Activated CD8-positive, alpha-beta T cell treated with anti-CD3 and anti-CD28 coated beads for 36 hours (primary cell): ENCODE data around the gene SNX14. TPM values are rescaled to one million over a fixed set of nuclear protein-coding genes. Genes with fewer than 3 reads are reported as not detected.

Experiments
- ATAC-seq: fragments of 200-7000 bp; cut with Tn5 transposase; one replicate; pipeline ENCODE4 v1.10.0; 2021; ENCODE audit warnings: mild to moderate bottlenecking, moderate library complexity
- CTCF ChIA-PET: fragments of 350-600 bp; sonication (Branson Sonifier 250); formaldehyde crosslinking; loops from one replicate; lab custom pipeline; 2021; ENCODE audit warnings: antibody characterized with exemption; lab: Charles Lee
- POLR2A ChIA-PET: fragments of 350-600 bp; sonication (Branson Sonifier 250); formaldehyde crosslinking; loops from one replicate; lab custom pipeline; 2021; ENCODE audit warnings: antibody characterized with exemption; lab: Charles Lee
- DNase-seq: peaks from one replicate; pipeline ENCODE4 v3.0.0-alpha.2; 2020
- H3K27ac Mint-ChIP-seq: one replicate; pipeline ENCODE4 v1.8.0; 2021; ENCODE audit warnings: mild to moderate bottlenecking, mixed read lengths
- H3K27me3 Mint-ChIP-seq: one replicate; pipeline ENCODE4 v1.8.0; 2021; ENCODE audit warnings: mixed read lengths
- H3K36me3 Mint-ChIP-seq: one replicate; pipeline ENCODE4 v1.8.0; 2021; ENCODE audit warnings: low read depth, mixed read lengths
- H3K4me1 Mint-ChIP-seq: one replicate; pipeline ENCODE4 v1.8.0; 2021; ENCODE audit warnings: low read depth, mixed read lengths
- H3K4me3 Mint-ChIP-seq: one replicate; pipeline ENCODE4 v1.8.0; 2021; ENCODE audit warnings: mild to moderate bottlenecking, moderate library complexity, mixed read lengths
- H3K9me3 Mint-ChIP-seq: one replicate; pipeline ENCODE4 v1.8.0; 2021; ENCODE audit warnings: mixed read lengths
- intact Hi-C: fragments of 100-400 bp; cut with micrococcal nuclease; formaldehyde crosslinking; loops from one replicate; pipeline ENCODE4 v1.10.0; 2022
- total RNA-seq, 2 experiments: library from RNA; stranded (reverse); gene quantifications; one replicate each; pipeline ENCODE4 v1.2.3, GENCODE V29; 2021
- TF ChIP-seq, protein P1 (sequence below): fragments of 200-600 bp; IDR thresholded peaks from one replicate; pipeline ENCODE4 v1.8.0; 2022; ENCODE audit warnings: antibody characterized with exemption, mild to moderate bottlenecking

Gene SNX14
- total RNA-seq, 2 experiments from 2014 or later, result 53.9 to 54.1 TPM

GRCh38 chr6:85496009-85496579, 97.6 kb downstream of the SNX14 start:
- CTCF ChIA-PET, result interaction anchor here (1.1 to 6.2 kb wide), 5 partner anchors 12 to 141 kb away, joined by 3 to 59 read pairs (median 24); no protein-coding TSS in a partner anchor
- peaks cover 21% of the 10 kb centered on the region for H3K4me1 Mint-ChIP-seq
- H3K4me3 Mint-ChIP-seq, result no peak overlapping the region
- ATAC-seq, result peak; percentile 35
- H3K27me3 Mint-ChIP-seq, result no peaks in the 10 kb centered on the region
- H3K36me3 Mint-ChIP-seq, result peaks cover 21% of the 10 kb centered on the region
- POLR2A ChIA-PET, result interaction anchor here (1.8 kb wide), 1 partner anchor 46 kb away, joined by 5 read pairs; the partner anchor contains the start of gene NT5E
- TF ChIP-seq, protein P1, sequence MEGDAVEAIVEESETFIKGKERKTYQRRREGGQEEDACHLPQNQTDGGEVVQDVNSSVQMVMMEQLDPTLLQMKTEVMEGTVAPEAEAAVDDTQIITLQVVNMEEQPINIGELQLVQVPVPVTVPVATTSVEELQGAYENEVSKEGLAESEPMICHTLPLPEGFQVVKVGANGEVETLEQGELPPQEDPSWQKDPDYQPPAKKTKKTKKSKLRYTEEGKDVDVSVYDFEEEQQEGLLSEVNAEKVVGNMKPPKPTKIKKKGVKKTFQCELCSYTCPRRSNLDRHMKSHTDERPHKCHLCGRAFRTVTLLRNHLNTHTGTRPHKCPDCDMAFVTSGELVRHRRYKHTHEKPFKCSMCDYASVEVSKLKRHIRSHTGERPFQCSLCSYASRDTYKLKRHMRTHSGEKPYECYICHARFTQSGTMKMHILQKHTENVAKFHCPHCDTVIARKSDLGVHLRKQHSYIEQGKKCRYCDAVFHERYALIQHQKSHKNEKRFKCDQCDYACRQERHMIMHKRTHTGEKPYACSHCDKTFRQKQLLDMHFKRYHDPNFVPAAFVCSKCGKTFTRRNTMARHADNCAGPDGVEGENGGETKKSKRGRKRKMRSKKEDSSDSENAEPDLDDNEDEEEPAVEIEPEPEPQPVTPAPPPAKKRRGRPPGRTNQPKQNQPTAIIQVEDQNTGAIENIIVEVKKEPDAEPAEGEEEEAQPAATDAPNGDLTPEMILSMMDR, result no peak
- intact Hi-C loops, result no loop called here
- peak overlapping the region; percentile 74 for H3K27ac Mint-ChIP-seq
- DNase-seq, result no peak
- peaks cover 18% of the 10 kb centered on the region for H3K9me3 Mint-ChIP-seq

DNA sequence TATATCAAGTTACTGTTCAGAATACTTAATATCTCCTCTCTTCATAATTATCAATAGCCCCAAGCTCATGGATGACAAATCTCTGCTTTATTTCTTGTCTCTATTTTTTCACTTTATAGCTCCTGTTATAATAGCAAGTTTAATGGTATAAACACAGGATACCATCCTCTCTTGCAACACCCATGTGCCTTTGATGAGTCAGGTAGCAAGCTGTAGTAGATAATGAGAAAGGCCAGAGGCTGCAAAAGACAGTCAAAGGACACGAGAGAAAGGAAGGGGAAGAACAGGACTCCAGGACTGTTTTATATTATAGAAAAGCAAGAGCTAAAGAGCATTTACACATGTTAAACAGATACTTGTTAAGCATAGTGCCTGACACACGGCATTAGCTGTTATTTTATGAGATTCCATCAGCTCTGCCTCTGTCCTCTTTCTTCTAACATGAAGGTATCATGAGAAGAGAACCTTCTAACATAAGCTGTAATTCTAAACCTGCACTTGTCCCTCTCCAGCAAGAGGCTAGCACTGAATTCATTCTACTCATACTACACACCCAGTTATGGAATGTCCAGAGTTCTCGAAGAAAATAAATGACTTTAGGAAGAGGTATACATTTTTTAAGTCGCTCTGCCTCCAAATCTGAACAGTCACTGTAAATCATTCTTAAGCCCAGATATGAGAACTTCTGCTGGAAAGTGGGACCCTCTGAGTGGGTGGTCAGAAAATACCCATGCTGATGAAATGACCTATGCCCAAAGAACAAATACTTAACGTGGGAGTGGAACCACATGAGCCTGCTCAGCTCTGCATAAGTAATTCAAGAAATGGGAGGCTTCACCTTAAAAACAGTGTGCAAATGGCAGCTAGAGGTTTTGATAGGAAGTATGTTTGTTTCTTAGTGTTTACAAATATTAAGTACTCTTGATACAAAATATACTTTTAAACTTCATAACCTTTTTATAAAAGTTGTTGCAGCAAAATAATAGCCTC, 98.8 kb downstream of the SNX14 start:
- peaks cover 20% of the 10 kb centered on the region for H3K4me1 Mint-ChIP-seq
- H3K9me3 Mint-ChIP-seq, result peaks cover 18% of the 10 kb centered on the region
- ChIA-PET CTCF (interaction anchor here (0.8 to 6.2 kb wide), 5 partner anchors 9 to 171 kb away, joined by 3 to 59 read pairs (median 12); no protein-coding TSS in a partner anchor), POLR2A (interaction anchor here (0.7 kb wide), 1 partner anchor 145 kb away, joined by 3 read pairs; no protein-coding TSS in a partner anchor)
- H3K4me3 Mint-ChIP-seq, result no peak overlapping the region
- no peak overlapping the region for H3K27ac Mint-ChIP-seq
- no peak for DNase-seq
- H3K27me3 Mint-ChIP-seq, result no peaks in the 10 kb centered on the region
- ATAC-seq, result no peak
- peaks cover 23% of the 10 kb centered on the region for H3K36me3 Mint-ChIP-seq
- TF ChIP-seq, protein P1, result no peak
- intact Hi-C loops, result no loop called here

GRCh38 chr6:85493389-85493788, 100.3 kb downstream of the SNX14 start:
- DNase-seq (no peak), ATAC-seq (no peak)
- ChIA-PET CTCF (interaction anchor here (1.4 to 6.2 kb wide), 4 partner anchors 10 to 169 kb away, joined by 4 to 59 read pairs (median 16); no protein-coding TSS in a partner anchor), POLR2A (interaction anchor here (0.8 kb wide), 1 partner anchor 9 kb away, joined by 3 read pairs; no protein-coding TSS in a partner anchor)
- no peak overlapping the region for H3K4me3 Mint-ChIP-seq
- H3K36me3 Mint-ChIP-seq, result peaks cover 23% of the 10 kb centered on the region
- TF ChIP-seq, protein P1, result no peak
- intact Hi-C loops, result no loop called here
- H3K9me3 Mint-ChIP-seq, result peaks cover 18% of the 10 kb centered on the region
- H3K27me3 Mint-ChIP-seq, result no peaks in the 10 kb centered on the region
- H3K4me1 Mint-ChIP-seq, result peaks cover 8% of the 10 kb centered on the region
- H3K27ac Mint-ChIP-seq, result no peak overlapping the region

DNA sequence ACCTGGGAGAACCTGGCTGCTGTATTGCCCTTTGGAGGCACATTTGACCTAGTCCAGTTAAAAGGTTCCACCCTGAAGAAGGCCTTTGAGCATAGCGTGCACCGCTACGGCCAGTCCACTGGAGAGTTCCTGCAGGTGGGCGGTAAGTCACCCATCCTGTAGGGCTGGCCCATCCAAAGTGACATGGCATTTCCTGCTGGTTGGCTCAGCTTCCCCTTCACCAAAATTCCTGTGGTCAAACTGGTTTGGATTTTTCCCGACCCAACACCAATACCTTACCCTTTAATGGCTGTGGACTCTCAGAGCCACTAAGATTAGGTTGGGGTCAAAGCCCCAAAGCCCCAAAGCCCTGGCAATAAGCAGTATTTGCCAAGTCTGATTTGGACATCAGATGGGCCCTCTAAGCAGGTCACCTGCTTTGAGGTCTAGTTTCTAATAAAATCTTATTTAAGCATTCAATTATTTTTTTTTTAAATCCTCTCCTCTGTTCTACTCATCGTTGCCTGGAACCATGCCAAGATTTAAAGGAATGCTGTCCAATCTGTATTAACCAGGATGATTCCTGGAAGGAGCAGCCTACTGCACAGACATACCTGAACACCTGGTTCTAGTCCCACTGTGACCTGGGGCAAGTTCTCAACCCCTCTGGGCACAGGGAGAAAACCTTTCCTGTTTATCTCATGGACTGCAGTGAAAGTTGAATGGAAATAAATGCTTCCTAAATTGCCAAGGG, 103.0 kb downstream of the SNX14 start:
- Mint-ChIP-seq H3K36me3 (peaks cover 6% of the 10 kb centered on the region), H3K4me1 (no peaks in the 10 kb centered on the region), H3K27ac (no peak overlapping the region), H3K27me3 (no peaks in the 10 kb centered on the region), H3K9me3 (no peaks in the 10 kb centered on the region), H3K4me3 (no peak overlapping the region)
- ATAC-seq (no peak), DNase-seq (no peak)
- ChIA-PET POLR2A (no interaction called here), CTCF (interaction anchor here (1.0 to 17.9 kb wide), 3 partner anchors 31 to 136 kb away, joined by 3 to 364 read pairs (median 5); partner anchors contain the start of gene NT5E)
- TF ChIP-seq, protein P1, result no peak
- intact Hi-C loops, result no loop called here
